Stomach smooth muscle (tissue), 2 donors: Measurements from ENCODE around the gene HOXB9.

ENCODE experiments used
- H3K27ac ChIP-seq: one replicate; pipeline ENCODE4 v1.7.0; 2013; ENCODE audit warnings: mild to moderate bottlenecking, low read length, inconsistent platforms
- H3K27me3 ChIP-seq, 2 donors: one replicate each; pipeline ENCODE4 v1.7.0; 2013; ENCODE audit warnings: low read length in 2 of 2; ENCODE audit not compliant: insufficient read depth in 2 of 2, control insufficient read depth in 1 of 2
- H3K36me3 ChIP-seq, 2 donors: one replicate each; pipeline ENCODE4 v1.7.0; 2013; ENCODE audit warnings: low read length in 2 of 2; ENCODE audit not compliant: control insufficient read depth in 2 of 2, insufficient read depth in 2 of 2
- H3K4me1 ChIP-seq: one replicate; pipeline ENCODE4 v1.7.0; 2013; ENCODE audit warnings: low read length; ENCODE audit not compliant: control insufficient read depth, insufficient read depth
- H3K4me3 ChIP-seq, 2 donors: one replicate each; pipeline ENCODE4 v1.7.0; 2013; ENCODE audit warnings: low read length in 2 of 2
- H3K9ac ChIP-seq, 2 donors: one replicate each; pipeline ENCODE4 v1.7.0; 2013; ENCODE audit warnings: low read length in 2 of 2, mild to moderate bottlenecking in 1 of 2
- H3K9me3 ChIP-seq, 2 donors: one replicate each; pipeline ENCODE4 v1.7.0; 2013; ENCODE audit warnings: low read length in 2 of 2; ENCODE audit not compliant: control insufficient read depth in 2 of 2
- donor health status: healthy.
- donor health status: Pancreatic carcinoma.

Gene HOXB9

DNA sequence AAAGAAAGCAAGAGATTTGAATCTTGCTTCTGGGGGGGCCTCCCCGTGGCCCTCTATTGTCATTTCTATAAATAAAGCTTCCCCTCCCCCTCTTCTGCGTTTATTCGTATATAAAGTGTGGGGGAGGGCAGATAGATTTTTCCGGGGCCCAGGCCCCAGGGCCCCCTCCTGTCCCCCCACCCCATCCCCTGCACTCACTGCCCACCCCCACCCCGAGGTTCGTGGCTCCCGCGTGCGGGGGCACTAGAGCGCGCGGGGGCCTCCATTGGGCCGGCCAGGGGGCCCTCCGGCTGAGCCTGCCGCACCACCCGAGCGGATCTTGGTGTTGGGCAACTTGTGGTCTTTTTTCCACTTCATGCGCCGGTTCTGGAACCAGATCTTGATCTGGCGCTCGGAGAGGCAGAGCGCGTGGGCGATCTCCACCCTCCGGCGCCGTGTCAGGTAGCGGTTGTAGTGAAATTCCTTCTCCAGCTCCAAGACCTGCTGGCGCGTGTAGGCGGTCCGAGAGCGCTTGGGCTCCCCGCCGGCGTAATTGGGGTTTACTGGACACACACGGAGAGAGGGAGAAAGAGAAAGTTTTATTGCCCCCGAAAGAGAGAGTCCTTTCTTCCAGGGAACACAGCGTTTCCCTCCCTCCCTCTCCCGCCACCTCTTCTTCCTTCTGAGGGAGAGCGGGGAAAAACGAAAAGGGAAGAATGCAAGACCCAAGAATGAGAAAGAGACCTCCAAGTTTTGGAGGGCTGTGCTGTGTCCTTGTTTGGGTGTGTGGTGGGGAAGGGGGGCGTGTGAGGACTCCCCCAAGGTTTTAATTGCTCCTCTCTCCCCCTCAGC lies 49.5 kb downstream of the HOXB9 start:
- Histone ChIP-seq H3K36me3 (no peaks in the 10 kb centered on the region), H3K4me1 (peaks cover 61% of the 10 kb centered on the region), H3K9ac (peak overlapping the region; percentile 47 to 80), H3K27me3 (peaks cover 0 to 56% of the 10 kb centered on the region in 2 donors), H3K27ac (peak overlapping the region; percentile 89), H3K4me3 (peak overlapping the region; percentile 42 to 83), H3K9me3 (no peaks in the 10 kb centered on the region)

DNA sequence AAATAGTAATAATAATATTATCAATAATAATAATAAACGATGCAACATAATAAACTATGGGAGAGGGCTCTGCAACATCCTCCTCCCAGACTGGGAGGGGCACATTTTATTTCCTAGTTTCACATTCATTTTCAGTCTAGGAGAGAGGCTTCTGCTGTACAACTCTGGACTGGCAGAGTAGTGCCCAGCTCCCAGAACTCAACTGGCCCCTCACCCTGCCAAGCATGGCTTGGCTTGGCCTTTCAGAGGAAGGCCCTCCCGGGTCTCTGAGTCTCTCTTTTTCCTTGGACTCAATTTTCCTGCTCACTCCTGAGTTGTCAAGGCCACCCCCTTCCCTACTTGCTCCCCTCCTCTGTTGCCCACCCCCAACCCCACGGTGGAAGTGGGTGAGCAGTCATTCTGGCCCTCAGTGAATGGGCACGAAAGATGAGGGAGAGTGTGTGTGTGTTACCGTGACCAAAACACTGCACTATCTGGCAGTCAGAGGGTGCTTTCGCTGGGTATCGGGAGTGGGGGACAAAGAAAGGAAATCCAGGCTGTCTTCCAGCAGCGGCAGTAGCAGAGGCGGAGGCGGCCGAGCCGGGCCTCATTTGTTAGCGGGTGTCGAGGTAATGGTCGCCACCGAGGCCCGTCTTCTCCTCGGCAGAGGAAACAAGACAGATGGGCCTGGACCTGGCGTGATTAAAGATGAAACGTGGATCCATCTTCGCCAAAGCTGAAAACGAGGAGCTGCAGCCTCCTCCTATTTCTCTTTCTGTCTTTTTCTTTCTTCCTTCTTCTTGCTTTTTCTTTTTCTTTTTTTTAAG lies 50.3 kb downstream of the HOXB9 start:
- Histone ChIP-seq H3K27me3 (peaks cover 0 to 48% of the 10 kb centered on the region in 2 donors), H3K9ac (peak overlapping the region; percentile 46 to 55), H3K27ac (peak overlapping the region; percentile 89), H3K4me1 (peaks cover 61% of the 10 kb centered on the region), H3K36me3 (no peaks in the 10 kb centered on the region), H3K4me3 (peak overlapping the region; percentile 37 to 75), H3K9me3 (no peaks in the 10 kb centered on the region)

DNA sequence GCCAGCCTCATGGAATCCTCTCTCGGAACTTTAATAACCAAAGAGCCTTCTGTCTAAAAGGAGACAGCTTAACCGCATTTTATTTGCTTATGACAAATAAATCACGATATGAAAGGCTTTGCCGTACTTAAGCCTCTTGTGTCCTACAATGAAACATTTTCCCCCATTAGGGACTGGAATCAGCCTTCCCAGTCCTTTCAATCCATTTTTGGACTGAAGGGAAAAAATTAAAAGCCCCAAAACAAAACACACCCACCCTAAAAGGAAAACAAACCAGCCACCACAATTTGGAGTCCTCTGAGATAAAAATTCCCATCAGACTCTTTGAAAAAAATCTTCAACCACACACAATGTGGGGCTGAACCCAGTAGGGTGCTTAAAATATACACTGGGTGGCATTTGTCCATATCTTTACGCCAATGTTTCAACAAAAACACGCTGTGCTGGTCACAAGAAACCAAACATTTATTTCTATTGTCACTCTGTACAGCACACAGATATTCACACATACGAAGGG lies 51.0 kb downstream of the HOXB9 start:
- H3K9me3 ChIP-seq = no peaks in the 10 kb centered on the region
- no peaks in the 10 kb centered on the region for H3K36me3 ChIP-seq
- H3K9ac ChIP-seq = peak overlapping the region; percentile 41 to 58
- peaks cover 63% of the 10 kb centered on the region for H3K4me1 ChIP-seq
- H3K4me3 ChIP-seq = peak overlapping the region in 1 of 2 donors; percentile 75
- H3K27ac ChIP-seq = peak overlapping the region; percentile 94
- peaks cover 0 to 49% of the 10 kb centered on the region in 2 donors for H3K27me3 ChIP-seq

DNA sequence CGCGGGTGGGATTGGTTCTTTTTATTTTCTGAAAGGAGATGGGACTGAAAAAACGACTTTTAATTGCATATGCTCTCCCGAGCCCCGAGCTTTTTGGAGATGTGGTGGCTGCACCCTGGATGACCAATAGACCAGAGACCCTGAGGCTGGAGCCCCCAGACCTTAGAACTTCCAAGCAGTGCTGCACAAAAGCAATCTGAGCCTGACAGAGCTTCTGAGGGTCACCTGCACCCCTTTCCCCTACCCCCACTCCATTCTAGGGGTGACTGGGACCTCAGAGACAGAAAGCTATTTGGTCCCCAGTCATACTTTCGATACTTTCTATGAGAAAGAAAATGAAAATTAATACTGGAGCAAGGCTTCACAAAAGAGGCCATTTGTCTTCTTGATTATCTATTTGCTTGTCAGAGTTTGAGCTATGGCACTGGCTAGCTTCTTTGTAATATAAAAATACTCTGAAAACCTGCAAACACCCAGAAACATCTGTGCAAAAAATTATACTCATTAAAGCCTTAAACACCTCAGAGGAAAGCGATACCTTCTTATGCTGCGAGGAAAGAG lies 51.6 kb downstream of the HOXB9 start:
- Histone ChIP-seq H3K9me3 (no peaks in the 10 kb centered on the region), H3K4me1 (peaks cover 65% of the 10 kb centered on the region)

DNA sequence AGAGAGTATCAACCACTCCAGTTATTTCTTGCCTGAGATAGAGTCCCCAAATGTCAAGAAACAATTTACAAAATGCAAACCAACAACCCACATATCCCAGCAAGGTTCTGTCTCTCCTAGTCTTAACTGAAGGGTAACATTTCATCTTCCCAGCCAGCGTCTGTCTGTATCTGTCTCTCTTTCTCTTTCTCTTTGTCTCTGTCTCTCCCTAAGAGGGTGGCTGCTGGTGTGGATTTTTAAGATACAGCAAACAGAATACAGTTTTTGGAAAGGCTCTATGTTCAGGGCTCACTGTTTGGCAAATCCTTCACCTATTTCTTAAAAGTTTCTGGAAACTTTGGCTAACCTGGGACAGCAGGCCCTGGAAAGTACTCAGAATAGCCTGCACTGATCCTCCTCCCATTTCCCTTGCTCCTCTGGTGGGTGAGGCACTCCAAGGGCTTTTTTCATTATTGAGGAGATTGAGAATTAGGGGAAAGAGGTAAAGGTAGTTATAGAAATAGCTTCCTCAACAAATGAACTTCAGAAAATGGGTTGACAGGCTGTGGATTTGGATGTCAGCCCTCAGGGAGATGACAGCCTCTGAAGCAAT lies 54.2 kb downstream of the HOXB9 start:
- peaks cover 0 to 35% of the 10 kb centered on the region in 2 donors for H3K27me3 ChIP-seq
- H3K4me3 ChIP-seq = peak overlapping the region; percentile 8 to 75

More for the DNA sequence above, 51.6 kb downstream of the HOXB9 start:
- Histone ChIP-seq H3K4me3 (peak overlapping the region; percentile 13 to 75), H3K27ac (peak overlapping the region; percentile 94), H3K36me3 (no peaks in the 10 kb centered on the region), H3K27me3 (peaks cover 0 to 46% of the 10 kb centered on the region in 2 donors), H3K9ac (peak overlapping the region; percentile 41 to 79)

More for the DNA sequence above, 54.2 kb downstream of the HOXB9 start:
- H3K9me3 ChIP-seq = no peaks in the 10 kb centered on the region
- H3K9ac ChIP-seq = peak overlapping the region; percentile 55 to 79
- no peaks in the 10 kb centered on the region for H3K36me3 ChIP-seq
- H3K4me1 ChIP-seq = peaks cover 71% of the 10 kb centered on the region
- H3K27ac ChIP-seq = peak overlapping the region; percentile 94
